ENCODE measurements around the gene SPACA4. TPM values are rescaled to one million over a fixed set of nuclear protein-coding genes. Genes with fewer than 3 reads are reported as not detected.
A peak's percentile ranks its signal among the peaks of the same experiment; 100 is the strongest.

The SPACA4 gene
- total RNA-seq, 3 donors from 2014 or later (not counting 1 experiment from before 2014, with no cell fraction given), result not detected

DNA sequence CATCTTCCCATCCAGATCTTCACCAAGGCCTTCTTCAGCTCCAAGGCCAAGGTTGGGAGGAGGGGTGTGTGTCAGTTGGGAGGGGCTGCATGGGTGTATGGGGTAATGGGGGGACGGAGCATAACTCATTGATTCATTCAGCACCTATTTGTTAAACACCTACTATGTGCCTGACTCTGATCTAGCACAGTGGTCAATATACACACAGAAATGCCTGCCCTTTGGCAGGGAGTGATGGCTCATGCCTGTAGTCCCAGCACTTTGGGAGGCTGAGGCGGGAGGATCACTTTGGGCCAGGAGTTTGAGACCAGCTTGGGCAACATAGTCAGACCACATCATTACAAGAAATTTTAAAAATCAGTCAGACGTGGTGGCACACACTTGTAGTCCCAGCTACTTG lies 19.2 kb upstream of the SPACA4 start:
- Histone ChIP-seq H3K27ac (ENCODE audit: low read length) (no peak overlapping the region), H3K27me3 (ENCODE audit: control insufficient read depth, insufficient read depth, low read length) (no peaks in the 10 kb centered on the region), H3K4me1 (ENCODE audit: control insufficient read depth, insufficient read depth, low read length) (peaks cover 16% of the 10 kb centered on the region), H3K36me3 (ENCODE audit: control insufficient read depth, insufficient read depth, low read length) (no peaks in the 10 kb centered on the region), H3K4me3 (ENCODE audit: low read length) (no peak overlapping the region), H3K9me3 (ENCODE audit: control insufficient read depth, insufficient read depth, low read length) (peaks cover 5% of the 10 kb centered on the region)
- Mint-ChIP-seq H3K4me1 (peaks cover 14 to 17% of the 10 kb centered on the region in 2 donors), H3K36me3 (no peaks in the 10 kb centered on the region), H3K9me3 (no peaks in the 10 kb centered on the region), H3K4me3 (no peak overlapping the region), H3K27ac (no peak overlapping the region), H3K27me3 (ENCODE audit: low read depth in 2 of 2) (peaks cover 7 to 8% of the 10 kb centered on the region in 2 donors)
- TF ChIP-seq, protein P1, sequence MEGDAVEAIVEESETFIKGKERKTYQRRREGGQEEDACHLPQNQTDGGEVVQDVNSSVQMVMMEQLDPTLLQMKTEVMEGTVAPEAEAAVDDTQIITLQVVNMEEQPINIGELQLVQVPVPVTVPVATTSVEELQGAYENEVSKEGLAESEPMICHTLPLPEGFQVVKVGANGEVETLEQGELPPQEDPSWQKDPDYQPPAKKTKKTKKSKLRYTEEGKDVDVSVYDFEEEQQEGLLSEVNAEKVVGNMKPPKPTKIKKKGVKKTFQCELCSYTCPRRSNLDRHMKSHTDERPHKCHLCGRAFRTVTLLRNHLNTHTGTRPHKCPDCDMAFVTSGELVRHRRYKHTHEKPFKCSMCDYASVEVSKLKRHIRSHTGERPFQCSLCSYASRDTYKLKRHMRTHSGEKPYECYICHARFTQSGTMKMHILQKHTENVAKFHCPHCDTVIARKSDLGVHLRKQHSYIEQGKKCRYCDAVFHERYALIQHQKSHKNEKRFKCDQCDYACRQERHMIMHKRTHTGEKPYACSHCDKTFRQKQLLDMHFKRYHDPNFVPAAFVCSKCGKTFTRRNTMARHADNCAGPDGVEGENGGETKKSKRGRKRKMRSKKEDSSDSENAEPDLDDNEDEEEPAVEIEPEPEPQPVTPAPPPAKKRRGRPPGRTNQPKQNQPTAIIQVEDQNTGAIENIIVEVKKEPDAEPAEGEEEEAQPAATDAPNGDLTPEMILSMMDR (IDR thresholded peaks at IDR 0.05), result no peak
- 87% methylated on average over 2 of the region's 3 CpGs for WGBS (ENCODE audit: insufficient coverage)
- intact Hi-C loops (cut with micrococcal nuclease), result no loop called here
- DNase-seq, result no peak
- ATAC-seq, result no peak

- H3K27ac Mint-ChIP-seq, result peak overlapping the region in 1 of 2 donors; percentile 87
- peak; percentile 87 to 93 for DNase-seq
- peak overlapping the region; percentile 8 for H3K4me3 ChIP-seq (ENCODE audit: low read length)
These were observed 17.7 kb upstream of the SPACA4 start for GRCh38 chr19:48588670-48589401.

DNA sequence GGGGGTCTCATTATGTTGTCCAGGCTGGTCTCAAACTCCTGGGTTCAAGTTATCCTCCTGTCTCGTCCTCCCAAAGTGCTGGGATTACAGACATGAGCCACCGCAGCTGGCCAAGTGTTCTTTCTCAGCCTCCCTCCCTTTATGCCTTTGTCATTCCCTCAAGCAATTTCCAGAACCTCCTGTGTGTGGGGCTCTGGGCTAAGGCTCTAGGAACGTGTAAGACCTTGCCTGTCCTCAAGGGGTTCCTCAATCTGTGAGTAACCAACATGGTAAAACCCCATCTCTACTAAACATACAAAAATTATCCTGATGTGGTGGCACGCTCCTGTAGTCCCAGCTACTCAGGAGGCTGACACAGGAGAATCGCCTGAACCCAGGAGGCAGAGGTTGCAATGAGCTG lies 15.5 kb upstream of the SPACA4 start:
- H3K4me1 Mint-ChIP-seq, result peaks cover 8 to 10% of the 10 kb centered on the region in 2 donors
- H3K27ac Mint-ChIP-seq, result no peak overlapping the region
- TF ChIP-seq, protein P1 (IDR thresholded peaks at IDR 0.05), result no peak
- Histone ChIP-seq H3K27ac (ENCODE audit: low read length) (no peak overlapping the region), H3K9me3 (ENCODE audit: control insufficient read depth, insufficient read depth, low read length) (no peaks in the 10 kb centered on the region), H3K4me3 (ENCODE audit: low read length) (no peak overlapping the region), H3K36me3 (ENCODE audit: control insufficient read depth, insufficient read depth, low read length) (no peaks in the 10 kb centered on the region), H3K4me1 (ENCODE audit: control insufficient read depth, insufficient read depth, low read length) (peaks cover 10% of the 10 kb centered on the region), H3K27me3 (ENCODE audit: control insufficient read depth, insufficient read depth, low read length) (no peaks in the 10 kb centered on the region)
- no peaks in the 10 kb centered on the region for H3K9me3 Mint-ChIP-seq
- no peak overlapping the region for H3K4me3 Mint-ChIP-seq
- intact Hi-C loops (cut with micrococcal nuclease), result no loop called here
- H3K36me3 Mint-ChIP-seq, result no peaks in the 10 kb centered on the region
- DNase-seq (no peak), ATAC-seq (no peak)
- H3K27me3 Mint-ChIP-seq (ENCODE audit: low read depth in 2 of 2), result peaks cover 0 to 2% of the 10 kb centered on the region in 2 donors
- WGBS (ENCODE audit: insufficient coverage), result 90% methylated on average over 5 of the region's 5 CpGs

More at GRCh38 chr19:48588670-48589401, 17.7 kb upstream of the SPACA4 start:
- Histone ChIP-seq H3K27me3 (ENCODE audit: control insufficient read depth, insufficient read depth, low read length) (no peaks in the 10 kb centered on the region), H3K36me3 (ENCODE audit: control insufficient read depth, insufficient read depth, low read length) (no peaks in the 10 kb centered on the region), H3K4me1 (ENCODE audit: control insufficient read depth, insufficient read depth, low read length) (peaks cover 15% of the 10 kb centered on the region), H3K9me3 (ENCODE audit: control insufficient read depth, insufficient read depth, low read length) (peaks cover 5% of the 10 kb centered on the region), H3K27ac (ENCODE audit: low read length) (no peak overlapping the region)
- intact Hi-C loops (cut with micrococcal nuclease), result no loop called here
- H3K27me3 Mint-ChIP-seq (ENCODE audit: low read depth in 2 of 2), result peaks cover 7 to 8% of the 10 kb centered on the region in 2 donors
- H3K4me1 Mint-ChIP-seq, result peaks cover 14 to 17% of the 10 kb centered on the region in 2 donors
- ATAC-seq, result peak; percentile 92 to 94 (median 94)
- TF ChIP-seq, protein P1 (IDR thresholded peaks at IDR 0.05), result peak; percentile 81
- no peaks in the 10 kb centered on the region for H3K36me3 Mint-ChIP-seq
- peak overlapping the region; percentile 49 for H3K4me3 Mint-ChIP-seq
- WGBS (ENCODE audit: insufficient coverage), result 3% methylated on average over 36 of the region's 36 CpGs
- no peaks in the 10 kb centered on the region for H3K9me3 Mint-ChIP-seq

Data from natural killer cell (primary cell).